Measurements from ENCODE around the gene ZNF638. TPM values are rescaled to one million over a fixed set of nuclear protein-coding genes. Genes with fewer than 3 reads are reported as not detected.
"Not testable (repeated sequence)": the region's sequence is repeated elsewhere in the genome, so short reads cannot be mapped to it uniquely, and the experiment has no call there.

The ZNF638 gene
- total RNA-seq, 1 experiment from 2014 or later: 106 TPM

DNA sequence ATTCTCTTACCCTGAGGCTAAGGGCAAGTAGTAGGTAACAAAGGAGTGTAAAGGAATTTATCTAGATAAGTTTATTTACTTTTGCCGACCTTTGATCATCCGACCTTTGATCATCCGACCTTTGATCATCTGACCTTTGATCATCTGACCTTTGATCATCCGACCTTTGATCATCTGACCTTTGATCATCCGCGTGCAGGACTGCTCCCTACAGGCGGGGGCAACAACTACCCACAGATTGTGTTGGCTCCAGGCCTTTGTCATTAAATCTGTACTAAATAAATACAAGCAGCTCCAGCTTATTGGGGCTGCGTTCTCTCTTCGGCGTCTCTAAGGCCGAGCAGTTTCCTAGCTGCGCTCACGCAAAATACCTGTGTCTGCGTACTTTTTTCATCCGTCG is 56.6 kb downstream of the ZNF638 start:
- in situ Hi-C loops (cut with HindIII; ENCODE audit: low sequenced_read_pairs): no loop called here
- no peak for DNase-seq (ENCODE audit: low spot score)

DNA sequence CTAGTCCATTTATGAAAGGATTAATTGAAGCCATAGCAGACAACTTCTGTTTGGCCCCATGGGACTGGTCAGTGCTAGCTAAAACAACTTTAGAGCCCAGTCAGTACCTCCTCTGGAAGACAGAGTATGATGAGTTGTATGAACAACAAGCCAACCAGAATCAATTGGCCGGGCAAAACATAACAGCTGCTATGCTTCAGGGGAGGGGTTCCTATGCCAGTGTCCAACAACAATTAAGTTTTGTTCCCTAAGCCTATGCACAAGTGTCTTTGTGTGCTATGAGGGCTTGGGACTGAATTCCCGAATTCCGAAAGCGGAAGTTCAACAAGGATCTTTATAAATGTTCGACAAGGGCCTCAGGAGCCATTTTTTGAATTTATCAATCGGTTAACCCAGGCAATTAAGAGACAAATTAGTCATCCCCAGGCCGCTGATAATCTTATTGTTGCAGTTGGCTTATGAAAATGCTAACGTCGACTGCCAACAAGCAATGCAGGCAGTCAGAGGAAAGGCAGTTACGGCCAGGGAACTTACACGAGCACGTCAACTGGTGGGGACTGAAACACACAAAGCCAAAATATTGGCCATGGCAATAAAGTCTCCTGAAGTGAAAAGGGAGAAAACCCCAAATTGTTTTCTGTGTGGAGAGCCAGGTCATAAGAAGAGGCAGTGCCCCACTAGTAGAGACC is 57.9 kb downstream of the ZNF638 start:
- in situ Hi-C loops (cut with HindIII; ENCODE audit: low sequenced_read_pairs): no loop called here
- DNase-seq (ENCODE audit: low spot score): no peak

DNA sequence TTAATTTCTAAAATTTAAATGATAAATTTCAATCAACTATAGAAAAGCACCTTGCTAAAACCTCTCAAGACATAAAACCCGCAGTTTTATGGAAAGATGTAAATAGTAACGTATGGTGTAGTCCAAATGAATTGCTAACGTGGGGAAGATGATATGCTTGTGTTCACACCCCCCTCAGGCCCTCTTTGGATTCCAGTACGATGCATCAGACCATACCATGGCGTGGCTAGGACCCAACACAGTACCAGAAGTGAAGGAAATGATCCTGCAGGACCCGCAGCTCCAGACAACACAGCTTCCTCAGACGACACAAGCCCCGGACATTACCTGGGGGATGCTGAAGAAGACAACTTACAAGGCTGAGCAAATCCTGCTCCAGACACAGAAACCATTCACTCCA is 61.6 kb downstream of the ZNF638 start:
- in situ Hi-C loops (cut with HindIII; ENCODE audit: low sequenced_read_pairs): no loop called here
- DNase-seq (ENCODE audit: low spot score): no peak

DNA sequence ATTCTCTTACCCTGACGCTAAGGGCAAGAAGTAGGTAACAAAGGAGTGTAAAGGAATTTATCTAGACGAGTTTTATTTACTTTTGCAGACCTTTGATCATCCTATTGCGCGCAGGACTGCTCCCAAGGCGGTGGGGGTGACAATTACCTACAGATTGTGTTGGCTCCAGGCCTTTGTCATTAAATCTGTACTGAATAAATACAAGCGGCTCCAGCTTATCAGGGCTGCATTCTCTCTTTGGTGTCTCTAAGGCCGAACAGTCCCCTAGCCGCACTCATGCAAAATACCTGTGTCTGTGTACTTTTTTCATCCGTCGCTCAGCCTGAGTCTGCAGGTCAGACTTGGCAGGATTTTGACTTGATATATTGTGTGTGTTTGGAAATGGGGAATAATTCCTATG is 63.9 kb downstream of the ZNF638 start:
- DNase-seq (ENCODE audit: low spot score): no peak
- in situ Hi-C loops (cut with HindIII; ENCODE audit: low sequenced_read_pairs): no loop called here

DNA sequence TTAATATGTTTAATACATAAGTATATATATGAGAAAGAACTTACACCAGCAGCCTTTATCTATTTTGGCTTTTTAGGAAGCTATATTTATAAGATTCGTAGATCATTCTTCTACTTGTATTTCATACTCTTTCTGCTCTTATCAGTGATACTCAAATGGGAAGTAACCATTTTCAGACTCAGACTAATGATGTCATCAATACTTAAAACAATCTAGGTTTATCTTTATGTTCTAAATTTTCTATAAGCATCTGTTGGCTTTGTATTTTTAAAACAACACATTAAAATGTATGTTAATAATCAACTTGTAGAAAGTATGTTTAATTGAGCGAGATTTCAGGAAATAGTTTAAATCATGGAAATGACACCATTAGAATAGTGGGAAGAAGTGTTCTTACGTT is 70.8 kb downstream of the ZNF638 start:
- DNase-seq (ENCODE audit: low spot score): no peak
- in situ Hi-C loops (cut with HindIII; ENCODE audit: low sequenced_read_pairs): no loop called here

DNA sequence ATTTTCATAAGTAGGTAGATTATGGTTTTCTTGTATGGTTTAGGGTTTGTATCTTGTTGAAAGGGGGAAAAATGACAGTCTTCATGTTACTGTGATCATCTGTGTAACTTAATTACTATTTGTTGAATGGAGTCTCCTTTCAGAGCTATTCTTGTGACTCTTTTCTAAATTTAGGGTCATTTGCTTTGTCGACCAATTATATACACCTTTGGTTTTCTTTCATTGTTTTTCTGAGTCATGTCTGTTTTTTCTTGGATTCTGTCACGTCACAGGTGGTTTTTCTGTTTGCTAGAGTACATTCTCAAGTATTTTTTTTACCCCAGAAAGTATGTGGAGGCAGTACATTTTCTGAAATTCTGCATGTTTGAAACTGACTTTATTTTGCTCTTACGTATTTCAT is 78.0 kb downstream of the ZNF638 start:
- no peak for DNase-seq (ENCODE audit: low spot score)
- in situ Hi-C loops (cut with HindIII; ENCODE audit: low sequenced_read_pairs): no loop called here

DNA sequence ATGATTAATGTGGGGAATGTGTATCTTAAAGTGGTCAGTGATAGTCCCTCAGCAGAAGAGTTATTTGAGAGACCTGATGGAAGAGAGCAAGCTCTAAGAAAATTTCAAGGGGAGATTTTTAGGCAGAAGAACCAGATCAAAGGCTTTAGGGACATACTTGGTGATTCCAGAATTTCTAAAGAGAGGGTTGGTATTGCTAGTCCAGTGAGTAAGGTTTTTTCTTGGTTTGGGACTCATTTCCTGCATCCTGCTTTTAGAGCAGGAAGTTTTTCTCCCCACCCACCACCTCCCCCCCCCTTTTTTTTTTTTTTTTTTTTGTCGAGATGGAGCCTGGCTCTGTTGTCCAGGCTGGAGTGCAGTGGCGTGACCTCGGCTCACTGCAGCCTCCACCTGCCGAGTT is 79.1 kb downstream of the ZNF638 start:
- in situ Hi-C loops (cut with HindIII; ENCODE audit: low sequenced_read_pairs): no loop called here

DNA sequence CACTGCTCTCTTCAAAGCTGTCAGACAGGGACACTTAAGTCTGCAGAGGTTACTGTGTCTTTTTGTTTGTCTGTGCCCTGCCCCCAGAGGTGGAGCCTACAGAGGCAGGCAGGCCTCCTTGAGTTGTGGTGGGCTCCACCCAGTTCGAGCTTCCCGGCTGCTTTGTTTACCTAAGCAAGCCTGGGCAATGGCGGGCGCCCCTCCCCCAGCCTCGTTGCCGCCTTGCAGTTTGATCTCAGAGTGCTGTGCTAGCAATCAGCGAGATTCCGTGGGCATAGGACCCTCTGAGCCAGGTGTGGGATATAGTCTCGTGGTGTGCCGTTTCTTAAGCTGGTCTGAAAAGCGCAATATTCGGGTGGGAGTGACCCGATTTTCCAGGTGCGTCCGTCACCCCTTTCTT is 85.3 kb downstream of the ZNF638 start:
- in situ Hi-C loops (cut with HindIII; ENCODE audit: low sequenced_read_pairs); DNase-seq (ENCODE audit: low spot score): not testable (repeated sequence)

More for the DNA sequence above, 79.1 kb downstream of the ZNF638 start:
- no peak for DNase-seq (ENCODE audit: low spot score)

DNA sequence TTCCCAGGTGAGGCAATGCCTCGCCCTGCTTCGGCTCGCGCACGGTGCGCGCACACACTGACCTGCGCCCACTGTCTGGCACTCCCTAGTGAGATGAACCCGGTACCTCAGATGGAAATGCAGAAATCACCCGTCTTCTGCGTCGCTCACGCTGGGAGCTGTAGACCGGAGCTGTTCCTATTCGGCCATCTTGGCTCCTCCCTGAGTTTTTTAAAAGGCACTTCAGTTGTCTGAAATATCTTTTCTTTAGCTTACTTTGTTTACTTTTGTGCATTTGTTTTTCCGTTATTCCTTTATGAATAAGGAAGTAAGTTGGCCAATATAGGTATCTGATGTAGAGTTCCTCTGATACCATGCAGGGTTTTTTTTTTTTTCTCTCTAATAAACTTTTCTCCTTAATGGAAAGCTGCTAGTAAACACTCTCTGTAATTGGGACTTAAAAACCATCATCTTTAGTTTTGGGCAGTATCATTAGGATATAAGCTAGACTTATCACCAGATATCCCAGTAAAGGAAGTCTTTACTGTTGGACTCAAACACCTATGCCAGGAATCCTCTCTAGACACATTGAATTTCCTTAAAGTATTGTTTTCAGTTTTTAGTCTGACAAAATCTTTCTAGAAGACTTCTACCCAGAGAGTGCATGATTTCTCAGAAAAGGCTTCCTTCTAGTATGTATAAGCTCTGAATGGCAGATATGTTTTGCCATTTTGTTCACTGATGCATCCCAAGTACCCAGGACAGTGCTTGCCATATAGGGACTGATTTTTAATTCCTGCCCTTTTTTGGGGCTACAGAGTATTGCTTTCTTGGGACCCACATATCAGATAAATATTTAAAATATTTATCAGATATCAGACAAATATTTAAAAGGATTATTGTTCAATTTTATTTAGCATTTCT is 86.0 kb downstream of the ZNF638 start:
- in situ Hi-C loops (cut with HindIII; ENCODE audit: low sequenced_read_pairs): no loop called here
- DNase-seq (ENCODE audit: low spot score): no peak

DNA sequence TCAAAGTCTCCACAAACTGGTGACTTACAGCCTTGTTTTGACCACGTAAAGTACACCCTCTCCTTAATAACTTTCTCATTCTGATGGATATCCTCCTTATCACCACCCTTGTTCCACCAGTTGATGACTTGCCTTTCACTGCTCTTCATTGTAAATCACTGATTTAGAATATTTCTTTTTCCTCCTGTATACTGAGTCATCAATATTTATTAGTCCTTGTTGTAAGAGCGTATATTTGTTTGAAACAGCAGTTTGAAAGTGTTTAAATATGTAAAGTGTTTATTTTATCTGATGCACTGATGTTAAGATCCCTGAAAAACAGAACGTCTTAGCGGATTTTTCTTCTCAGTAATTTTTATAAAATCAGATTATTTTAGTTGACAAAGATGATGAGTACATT is 87.6 kb downstream of the ZNF638 start:
- in situ Hi-C loops (cut with HindIII; ENCODE audit: low sequenced_read_pairs): no loop called here
- DNase-seq (ENCODE audit: low spot score): no peak

DNA sequence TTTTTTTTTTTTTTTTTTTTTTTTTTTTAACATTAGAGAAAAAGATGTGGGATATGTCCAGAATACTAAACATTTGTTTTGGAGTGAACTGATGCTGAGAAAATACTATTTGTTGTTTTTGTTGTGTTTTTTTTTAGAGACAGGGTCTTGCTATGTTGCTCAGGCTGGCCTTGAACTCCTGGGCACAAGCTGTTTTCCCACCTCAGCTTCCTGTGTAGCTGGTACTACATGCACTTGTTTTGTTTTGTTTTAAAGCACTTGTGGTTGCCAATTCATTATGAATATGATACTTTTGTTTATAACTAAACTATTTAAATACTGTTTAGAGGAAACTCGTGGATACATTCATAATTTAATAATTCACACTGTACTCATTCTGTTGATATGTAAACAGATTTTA is 88.4 kb downstream of the ZNF638 start:
- no peak for DNase-seq (ENCODE audit: low spot score)
- in situ Hi-C loops (cut with HindIII; ENCODE audit: low sequenced_read_pairs): no loop called here

DNA sequence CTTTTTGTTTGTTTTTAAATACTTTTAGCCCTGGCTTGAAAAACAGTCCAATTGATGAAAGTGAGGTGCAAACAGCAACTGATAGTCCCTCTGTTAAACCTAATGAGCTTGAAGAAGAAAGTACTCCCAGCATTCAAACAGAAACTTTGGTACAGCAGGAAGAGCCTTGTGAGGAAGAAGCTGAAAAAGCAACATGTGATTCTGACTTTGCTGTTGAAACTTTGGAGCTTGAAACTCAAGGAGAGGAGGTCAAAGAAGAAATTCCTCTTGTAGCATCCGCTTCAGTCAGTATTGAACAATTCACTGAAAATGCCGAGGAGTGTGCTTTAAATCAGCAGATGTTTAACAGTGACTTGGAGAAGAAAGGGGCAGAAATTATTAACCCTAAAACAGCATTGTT is 91.2 kb downstream of the ZNF638 start:
- in situ Hi-C loops (cut with HindIII; ENCODE audit: low sequenced_read_pairs): no loop called here
- no peak for DNase-seq (ENCODE audit: low spot score)

DNA sequence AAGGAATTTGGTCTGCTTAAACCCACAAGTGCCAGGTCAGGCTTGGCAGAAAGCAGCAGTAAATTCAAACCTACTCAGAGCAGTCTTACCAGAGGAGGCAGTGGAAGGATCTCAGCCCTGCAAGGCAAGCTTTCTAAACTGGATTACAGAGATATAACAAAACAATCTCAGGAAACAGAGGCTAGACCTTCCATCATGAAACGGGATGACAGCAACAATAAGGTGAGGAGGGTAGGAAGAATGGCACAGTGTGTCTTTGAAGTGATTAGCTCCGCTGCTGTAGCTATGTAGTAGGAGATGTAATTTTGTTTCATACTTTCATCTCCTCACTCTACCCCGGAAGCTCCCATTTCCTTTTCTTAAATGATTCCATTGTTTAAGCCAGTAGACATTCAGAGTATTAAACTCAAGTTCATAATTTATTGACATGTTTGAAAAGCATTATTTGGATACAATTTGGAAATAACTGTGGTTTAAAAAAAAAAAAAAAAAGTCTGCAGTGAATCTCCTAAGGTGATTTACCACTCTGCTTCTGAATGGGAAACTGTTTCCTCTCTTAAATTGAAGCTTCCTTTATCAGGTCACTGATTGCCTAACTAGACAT is 92.3 kb downstream of the ZNF638 start:
- in situ Hi-C loops (cut with HindIII; ENCODE audit: low sequenced_read_pairs): no loop called here
- peak; percentile 21 for DNase-seq (ENCODE audit: low spot score)

DNA sequence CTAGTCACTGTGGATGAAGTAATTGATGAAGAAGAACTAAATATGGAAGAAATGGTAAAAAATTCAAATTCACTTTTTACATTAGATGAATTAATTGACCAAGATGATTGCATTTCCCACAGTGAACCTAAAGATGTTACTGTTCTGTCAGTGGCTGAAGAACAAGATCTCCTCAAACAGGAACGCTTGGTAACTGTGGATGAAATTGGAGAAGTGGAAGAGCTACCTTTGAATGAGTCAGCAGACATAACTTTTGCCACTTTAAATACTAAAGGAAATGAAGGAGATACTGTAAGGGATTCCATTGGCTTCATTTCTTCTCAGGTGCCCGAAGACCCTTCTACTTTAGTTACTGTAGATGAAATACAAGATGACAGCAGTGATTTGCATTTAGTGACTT is 95.1 kb downstream of the ZNF638 start:
- in situ Hi-C loops (cut with HindIII; ENCODE audit: low sequenced_read_pairs): no loop called here
- DNase-seq (ENCODE audit: low spot score): no peak

DNA sequence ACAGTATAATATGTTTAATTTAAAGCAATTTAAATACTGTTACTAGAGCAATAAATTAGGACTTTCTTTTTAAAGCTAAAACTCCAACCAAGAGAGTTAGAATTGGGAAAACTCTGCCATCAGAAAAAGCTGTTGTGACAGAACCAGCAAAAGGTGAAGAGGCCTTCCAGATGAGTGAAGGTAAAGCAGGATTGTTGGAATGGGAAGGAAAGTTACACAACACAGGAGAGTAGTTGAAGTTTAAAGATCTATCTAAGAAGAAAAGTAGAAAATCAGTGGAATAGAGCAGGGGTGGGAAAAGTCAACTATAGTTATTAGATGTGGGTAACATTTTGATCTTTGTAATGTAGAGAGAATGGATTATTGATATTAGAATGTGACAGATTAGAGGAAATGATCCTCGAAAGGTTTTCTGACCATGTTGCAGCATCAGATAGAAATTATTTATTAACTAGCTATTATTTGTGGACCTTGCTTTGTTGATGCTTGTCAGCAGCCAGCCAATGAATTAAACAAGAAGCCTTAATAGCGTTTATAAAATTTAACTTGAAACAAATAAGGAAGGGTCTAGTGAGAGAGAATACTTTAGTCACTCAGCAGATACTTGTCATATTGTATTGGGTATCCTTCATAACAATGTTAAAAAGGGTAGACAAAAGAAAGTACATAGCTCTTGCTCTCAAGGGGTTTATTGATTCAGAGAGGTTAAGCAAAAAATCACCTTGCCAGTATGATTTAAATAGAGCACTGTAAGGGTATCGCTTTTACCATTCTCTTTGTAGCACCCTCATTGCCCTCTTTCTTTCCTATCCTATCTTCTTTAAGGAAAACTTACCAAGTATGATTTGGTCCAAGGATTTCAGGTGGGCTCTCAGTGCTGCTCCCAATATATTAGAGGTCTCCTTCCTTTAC is 97.1 kb downstream of the ZNF638 start:
- no peak for DNase-seq (ENCODE audit: low spot score)
- in situ Hi-C loops (cut with HindIII; ENCODE audit: low sequenced_read_pairs): no loop called here

DNA sequence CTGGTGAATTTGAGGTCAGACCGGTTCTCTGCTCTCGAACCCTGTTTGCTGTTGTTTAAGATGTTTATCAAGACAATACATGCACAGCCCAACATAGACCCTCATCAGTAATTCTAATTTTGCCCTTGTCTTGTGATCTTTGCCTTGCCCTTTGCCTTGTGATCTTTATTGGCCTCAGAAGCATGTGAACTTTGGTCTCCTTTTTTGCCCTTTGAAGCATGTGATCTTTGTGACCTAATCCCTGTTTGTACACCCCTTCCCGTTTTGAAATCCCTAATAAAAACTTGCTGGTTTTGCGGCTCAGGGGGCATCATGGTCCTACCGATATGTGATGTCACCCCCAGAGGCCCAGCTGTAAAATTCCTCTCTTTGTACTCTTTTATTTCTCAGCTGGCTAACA is 113.6 kb downstream of the ZNF638 start:
- in situ Hi-C loops (cut with HindIII; ENCODE audit: low sequenced_read_pairs); DNase-seq (ENCODE audit: low spot score): not testable (repeated sequence)

DNA sequence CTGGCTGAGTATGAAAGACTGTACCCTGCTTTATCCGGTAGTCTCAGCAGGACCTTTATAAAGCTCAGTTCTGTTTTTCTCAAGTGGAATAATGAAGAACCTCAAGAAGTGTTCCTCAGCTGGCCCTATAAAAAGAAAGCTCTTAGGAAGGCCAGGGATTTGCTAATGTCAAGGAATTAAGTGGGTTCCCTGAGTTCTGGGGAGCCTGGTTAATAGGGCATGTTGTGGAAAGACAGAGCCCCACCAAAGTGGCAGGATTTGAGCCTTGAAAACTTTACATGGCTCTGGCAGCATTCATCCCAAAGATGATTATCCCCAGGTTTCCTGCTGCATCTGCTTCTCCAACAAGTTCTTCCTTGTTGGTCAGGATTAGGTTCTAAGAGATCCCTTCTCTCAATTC is 114.9 kb downstream of the ZNF638 start:
- in situ Hi-C loops (cut with HindIII; ENCODE audit: low sequenced_read_pairs): no loop called here
- DNase-seq (ENCODE audit: low spot score): no peak

DNA sequence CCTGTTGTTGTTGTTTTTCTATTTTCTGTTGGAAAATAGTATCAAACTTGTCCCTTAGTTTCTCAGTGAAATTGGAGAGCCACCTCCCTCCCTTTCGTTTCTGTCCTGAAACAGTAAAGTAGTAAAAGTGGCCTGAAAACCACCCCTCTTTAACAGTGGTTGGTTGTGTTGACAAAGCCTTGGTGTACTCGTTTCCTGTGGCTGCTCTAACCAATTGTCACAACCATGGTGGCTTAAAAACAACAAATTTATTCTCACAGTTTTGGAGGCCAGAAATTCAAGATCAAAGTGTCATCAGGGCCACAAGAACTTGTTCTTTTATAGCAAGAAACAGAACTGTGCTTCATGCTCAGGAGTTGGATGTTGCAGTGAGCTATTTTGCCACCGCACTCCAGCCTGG is 117.8 kb downstream of the ZNF638 start:
- in situ Hi-C loops (cut with HindIII; ENCODE audit: low sequenced_read_pairs): no loop called here
- no peak for DNase-seq (ENCODE audit: low spot score)

DNA sequence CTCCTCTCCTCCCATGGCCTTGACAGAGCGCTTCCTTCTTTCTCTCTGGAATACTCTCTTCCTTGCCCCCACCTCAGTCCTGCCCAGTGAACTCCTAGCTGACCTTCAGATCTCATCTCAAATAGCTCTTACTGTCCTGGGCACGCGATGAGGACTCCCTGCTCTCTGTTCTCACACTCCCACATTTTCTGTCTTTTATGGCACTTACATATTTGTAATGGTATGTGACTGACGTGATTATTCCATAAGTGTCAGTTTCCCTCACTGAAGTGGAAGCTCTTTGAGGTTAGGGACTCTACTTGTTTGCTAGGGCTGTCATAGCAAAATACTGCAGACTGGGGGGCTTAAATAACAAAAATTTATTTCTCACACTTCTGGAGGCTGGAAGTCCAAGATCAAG is 120.1 kb downstream of the ZNF638 start:
- no peak for DNase-seq (ENCODE audit: low spot score)
- in situ Hi-C loops (cut with HindIII; ENCODE audit: low sequenced_read_pairs): no loop called here
